Tibial nerve (tissue), 4 donors: Measurements from ENCODE around the gene IFNA14. TPM values are rescaled to one million over a fixed set of nuclear protein-coding genes. Genes with fewer than 3 reads are reported as not detected.
"Not testable (repeated sequence)": the region's sequence is repeated elsewhere in the genome, so short reads cannot be mapped to it uniquely, and the experiment has no call there.

Experiments used
- DNase-seq, 2 donors: peaks; one replicate each; pipeline ENCODE4 v3.0.0-alpha.2; 2019; ENCODE audit warnings: low spot score in 2 of 2
- H3K27ac ChIP-seq, 4 donors: fragments of 200-600 bp; sonication (generic) in 3 of 4; one replicate each; pipeline ENCODE4 v1.5.1; 2017 to 2019; ENCODE audit warnings: mild to moderate bottlenecking in 1 of 4
- H3K27me3 ChIP-seq, 2 donors: fragments of 200-600 bp; sonication (generic) in 1 of 2; one replicate each; pipeline versions ENCODE4 v1.5.1 to v1.6.0; 2017 to 2019
- H3K36me3 ChIP-seq, 3 donors: fragments of 200-600 bp; sonication (generic); one replicate each; pipeline ENCODE4 v1.5.1; 2018 to 2019
- H3K4me1 ChIP-seq, 4 donors: fragments of 200-600 bp; sonication (generic) in 3 of 4; one replicate each; pipeline ENCODE4 v1.5.1; 2017 to 2019
- H3K4me3 ChIP-seq, 4 donors: fragments of 200-600 bp; sonication (generic) in 3 of 4; one replicate each; pipeline ENCODE4 v1.5.1; 2017 to 2019; ENCODE audit warnings: mild to moderate bottlenecking in 1 of 4, moderate library complexity in 1 of 4
- H3K9me3 ChIP-seq, 4 donors: fragments of 200-600 bp; sonication (generic) in 3 of 4; one replicate each; pipeline ENCODE4 v1.5.1; 2017 to 2019
- WGBS, 2 donors: methylation state at CpG; one replicate each; pipeline ENCODE4 v1.1.5; 2018; 5-methylcytosine and 5-hydroxymethylcytosine counted together
- total RNA-seq, 4 donors: library from RNA; depleted of rRNA; stranded (reverse); fragments of >200 nt; gene quantifications; one replicate each; pipeline ENCODE4 v1.1.0, GENCODE V29; 2016
- TF ChIP-seq, protein P1 (sequence below), 5 experiments: fragments of 200-600 bp in 3 of 5; fragments of 450-650 bp in 2 of 5; sonication (generic) in 3 of 5; IDR thresholded peaks; one replicate each; pipeline ENCODE4 v1.5.1; 2016 to 2019; ENCODE audit warnings: antibody characterized with exemption in 5 of 5, mild to moderate bottlenecking in 3 of 5, moderate library complexity in 2 of 5

IFNA14 gene
- total RNA-seq, 4 donors from 2014 or later: not detected

DNA sequence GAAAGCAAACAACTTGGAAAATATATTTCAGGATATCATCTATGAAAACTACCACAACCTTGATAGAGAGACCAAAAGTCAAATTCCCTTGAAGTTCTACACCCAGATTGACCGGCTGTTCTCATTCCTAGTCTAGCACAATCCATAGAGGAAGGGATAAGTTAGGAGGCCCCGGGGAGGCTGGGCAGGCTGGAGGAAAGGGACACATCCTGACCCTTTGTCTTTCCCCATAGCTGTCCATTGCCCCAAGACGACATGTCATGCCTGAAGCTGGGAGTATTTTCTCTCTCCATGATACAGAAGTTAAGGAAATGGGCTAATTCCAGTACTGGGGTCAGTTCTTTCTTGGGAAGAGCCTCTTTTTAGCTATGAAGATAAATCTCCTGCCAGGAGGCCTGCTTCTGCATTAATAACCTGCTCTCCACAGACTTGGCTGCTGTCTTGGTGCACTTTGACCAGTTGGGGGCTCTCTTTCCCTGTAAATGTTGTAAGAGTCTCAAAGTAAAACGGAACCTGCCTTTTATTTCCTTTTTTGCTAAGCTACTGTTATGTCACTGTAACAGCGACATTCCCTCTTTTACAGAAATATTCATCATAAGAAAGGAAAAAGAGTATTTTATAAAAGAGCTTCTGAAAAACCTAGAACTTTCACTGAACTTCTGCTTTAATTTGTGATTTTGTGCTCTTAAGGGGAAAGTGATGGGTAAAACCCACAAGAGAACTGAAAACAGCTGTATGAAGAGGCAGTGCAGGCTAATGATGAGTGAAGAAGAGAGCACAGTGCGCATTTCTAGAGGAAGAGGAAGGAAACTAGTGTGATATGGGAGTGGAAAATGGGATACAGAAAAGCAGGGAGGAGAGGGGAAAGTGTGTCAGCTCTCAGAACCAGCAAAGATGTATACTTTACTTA, 44.7 kb downstream of the IFNA14 start:
- not testable (repeated sequence) for H3K9me3 ChIP-seq, H3K27me3 ChIP-seq, H3K36me3 ChIP-seq, H3K27ac ChIP-seq, H3K4me3 ChIP-seq, H3K4me1 ChIP-seq
- DNase-seq: peak in 1 of 2 donors; percentile 26
- WGBS, 2 donors: 38 to 41% methylated on average over 6 of the region's 6 CpGs
- TF ChIP-seq, protein P1, sequence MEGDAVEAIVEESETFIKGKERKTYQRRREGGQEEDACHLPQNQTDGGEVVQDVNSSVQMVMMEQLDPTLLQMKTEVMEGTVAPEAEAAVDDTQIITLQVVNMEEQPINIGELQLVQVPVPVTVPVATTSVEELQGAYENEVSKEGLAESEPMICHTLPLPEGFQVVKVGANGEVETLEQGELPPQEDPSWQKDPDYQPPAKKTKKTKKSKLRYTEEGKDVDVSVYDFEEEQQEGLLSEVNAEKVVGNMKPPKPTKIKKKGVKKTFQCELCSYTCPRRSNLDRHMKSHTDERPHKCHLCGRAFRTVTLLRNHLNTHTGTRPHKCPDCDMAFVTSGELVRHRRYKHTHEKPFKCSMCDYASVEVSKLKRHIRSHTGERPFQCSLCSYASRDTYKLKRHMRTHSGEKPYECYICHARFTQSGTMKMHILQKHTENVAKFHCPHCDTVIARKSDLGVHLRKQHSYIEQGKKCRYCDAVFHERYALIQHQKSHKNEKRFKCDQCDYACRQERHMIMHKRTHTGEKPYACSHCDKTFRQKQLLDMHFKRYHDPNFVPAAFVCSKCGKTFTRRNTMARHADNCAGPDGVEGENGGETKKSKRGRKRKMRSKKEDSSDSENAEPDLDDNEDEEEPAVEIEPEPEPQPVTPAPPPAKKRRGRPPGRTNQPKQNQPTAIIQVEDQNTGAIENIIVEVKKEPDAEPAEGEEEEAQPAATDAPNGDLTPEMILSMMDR (IDR thresholded peaks at IDR 0.05): peak; percentile 27 to 45 (median 42)

Other genes with a start within 250 kb of the IFNA14 start
- 1 to 10 TPM; 3.3 to 4.4 (median 3.9) TPM for gene HACD4, start 208.4 kb downstream of the IFNA14 start, total RNA-seq
- gene IFNB1, start 162.1 kb downstream of the IFNA14 start, total RNA-seq: not detected
- not detected for gene IFNW1, start 98.2 kb downstream of the IFNA14 start, total RNA-seq
- not detected for gene IFNA21, start 73.3 kb downstream of the IFNA14 start, total RNA-seq
- gene IFNA4, start 52.4 kb downstream of the IFNA14 start, total RNA-seq: not detected
- gene IFNA7, start 37.8 kb downstream of the IFNA14 start, total RNA-seq: not detected
- gene IFNA10, start 32.9 kb downstream of the IFNA14 start, total RNA-seq: not detected
- gene IFNA16, start 22.7 kb downstream of the IFNA14 start, total RNA-seq: not detected
- not detected for gene IFNA17, start 11.8 kb downstream of the IFNA14 start, total RNA-seq
- gene IFNA5, start 65.3 kb upstream of the IFNA14 start, total RNA-seq: under 1 TPM in 1 of 4 donors, not detected in 3; 0.90 TPM
- 10 to 100 TPM; 19.8 to 30.2 (median 25.7) TPM for gene KLHL9, start 95.4 kb upstream of the IFNA14 start, total RNA-seq
- not detected for gene IFNA6, start 110.9 kb upstream of the IFNA14 start, total RNA-seq
- not detected for gene IFNA13, start 128.1 kb upstream of the IFNA14 start, total RNA-seq
- gene IFNA2, start 145.4 kb upstream of the IFNA14 start, total RNA-seq: not detected
- not detected for gene IFNA8, start 169.1 kb upstream of the IFNA14 start, total RNA-seq
- gene IFNA1, start 200.4 kb upstream of the IFNA14 start, total RNA-seq: not detected
- gene IFNE, start 242.3 kb upstream of the IFNA14 start, total RNA-seq: not detected